C4-2B (cell line): ENCODE measurements around the gene ADCY1.

Source experiments
- ZFX ChIP-seq: fragments of 450-650 bp; IDR thresholded peaks from 2 replicates; pipeline ENCODE4 v1.6.1; 2017
- TF ChIP-seq, protein P1 (sequence below): fragments of 450-650 bp; conservative IDR thresholded peaks from 2 replicates; pipeline ENCODE4 v1.5.1; 2017; ENCODE audit warnings: mild to moderate bottlenecking

DNA sequence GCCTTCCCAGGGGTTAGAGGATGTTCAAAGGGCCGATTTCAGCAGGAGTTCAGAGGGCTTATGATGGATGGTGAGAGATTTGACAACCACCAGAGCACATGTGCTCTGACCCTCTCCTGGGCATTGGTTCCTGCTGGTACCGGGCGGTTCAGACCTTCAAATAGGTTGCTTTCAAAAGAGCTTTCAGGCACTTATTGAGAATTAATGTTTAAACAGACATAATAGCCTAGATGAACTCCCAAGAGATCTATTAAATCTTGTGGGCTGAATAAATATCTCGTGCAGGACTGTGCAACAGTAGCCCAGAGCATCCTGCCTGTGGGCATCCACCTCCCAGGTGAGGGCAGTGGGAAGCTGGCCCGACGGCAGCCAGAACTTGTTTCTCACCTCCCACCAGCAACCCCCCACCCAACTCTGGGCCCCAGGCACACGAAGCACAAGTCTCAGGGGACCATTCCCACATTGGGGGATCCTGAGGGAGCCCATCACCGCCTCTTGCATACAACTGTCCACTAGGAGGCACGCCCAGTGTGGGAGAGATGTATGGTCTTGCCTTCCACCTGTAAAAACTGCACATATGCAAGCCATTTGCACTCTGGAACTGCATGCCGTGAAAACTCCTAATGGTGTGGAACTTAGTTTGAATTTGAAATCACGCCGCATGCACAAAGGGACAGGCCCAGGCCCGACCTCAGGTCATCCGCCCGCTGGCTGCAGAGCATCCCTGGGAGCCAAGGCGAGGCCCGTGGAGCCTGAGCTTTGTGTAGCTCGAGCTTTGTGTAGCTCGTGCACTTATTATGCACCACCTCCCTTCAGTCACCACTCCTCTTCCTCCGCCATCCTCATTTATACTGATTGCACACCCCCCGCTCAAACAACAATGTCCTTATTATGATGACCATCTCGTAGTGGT lies 147.8 kb downstream of the ADCY1 start:
- TF ChIP-seq, protein P1, sequence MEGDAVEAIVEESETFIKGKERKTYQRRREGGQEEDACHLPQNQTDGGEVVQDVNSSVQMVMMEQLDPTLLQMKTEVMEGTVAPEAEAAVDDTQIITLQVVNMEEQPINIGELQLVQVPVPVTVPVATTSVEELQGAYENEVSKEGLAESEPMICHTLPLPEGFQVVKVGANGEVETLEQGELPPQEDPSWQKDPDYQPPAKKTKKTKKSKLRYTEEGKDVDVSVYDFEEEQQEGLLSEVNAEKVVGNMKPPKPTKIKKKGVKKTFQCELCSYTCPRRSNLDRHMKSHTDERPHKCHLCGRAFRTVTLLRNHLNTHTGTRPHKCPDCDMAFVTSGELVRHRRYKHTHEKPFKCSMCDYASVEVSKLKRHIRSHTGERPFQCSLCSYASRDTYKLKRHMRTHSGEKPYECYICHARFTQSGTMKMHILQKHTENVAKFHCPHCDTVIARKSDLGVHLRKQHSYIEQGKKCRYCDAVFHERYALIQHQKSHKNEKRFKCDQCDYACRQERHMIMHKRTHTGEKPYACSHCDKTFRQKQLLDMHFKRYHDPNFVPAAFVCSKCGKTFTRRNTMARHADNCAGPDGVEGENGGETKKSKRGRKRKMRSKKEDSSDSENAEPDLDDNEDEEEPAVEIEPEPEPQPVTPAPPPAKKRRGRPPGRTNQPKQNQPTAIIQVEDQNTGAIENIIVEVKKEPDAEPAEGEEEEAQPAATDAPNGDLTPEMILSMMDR: no peak
- TF ChIP-seq ZFX: no peak
